BLaER1 treated with 17β-estradiol and CSF1 and Interleukin-3, amounts not matched to agents 10 nM and 100 nM (cell line): ENCODE measurements around the gene BTBD9.

Experiments used
- H3K27ac ChIP-seq, 11 experiments: shearing (Covaris generic); formaldehyde crosslinking; 2 replicates each; pipeline ENCODE4 v1.8.1; 2022
- H3K27me3 ChIP-seq, 11 experiments: shearing (Covaris generic); formaldehyde crosslinking; 2 replicates each; pipeline ENCODE4 v1.8.1; 2022
- H3K36me3 ChIP-seq, 11 experiments: shearing (Covaris generic); formaldehyde crosslinking; 2 replicates each; pipeline ENCODE4 v1.8.1; 2022
- H3K4me1 ChIP-seq, 10 experiments: shearing (Covaris generic); formaldehyde crosslinking; 2 replicates each; pipeline ENCODE4 v1.8.1; 2022
- H3K4me2 ChIP-seq, 11 experiments: shearing (Covaris generic); formaldehyde crosslinking; 2 replicates each; pipeline ENCODE4 v1.8.1; 2022
- H3K4me3 ChIP-seq, 10 experiments: shearing (Covaris generic); formaldehyde crosslinking; 2 replicates each; pipeline ENCODE4 v1.8.1; 2022
- H3K9ac ChIP-seq, 11 experiments: shearing (Covaris generic); formaldehyde crosslinking; 2 replicates each; pipeline ENCODE4 v1.8.1; 2022
- H3K9me3 ChIP-seq, 11 experiments: shearing (Covaris generic); formaldehyde crosslinking; replicated peaks in 1 of 11; 2 replicates each; pipeline ENCODE4 v1.8.1; 2022
- H4K20me1 ChIP-seq, 11 experiments: shearing (Covaris generic); formaldehyde crosslinking; 2 replicates each; pipeline ENCODE4 v1.8.1; 2022
- Cebpa-rat ChIP-seq, 11 experiments: shearing (Covaris generic); IDR thresholded peaks; 2 replicates each; pipeline ENCODE4 v1.8.1; 2022

BTBD9 gene

GRCh38 chr6:38566295-38567030 lies 73.3 kb downstream of the BTBD9 start:
- H3K4me1 ChIP-seq, result peaks cover 1 to 26% (median 20%) of the 10 kb centered on the region in 10 experiments; a peak in 17 of 20 replicates
- no peak overlapping the region for H3K4me3 ChIP-seq
- no peak overlapping the region for H3K4me2 ChIP-seq
- no peak for TF ChIP-seq Cebpa-rat (IDR thresholded peaks at IDR 0.05)
- 0 out of 22 replicates have a peak, but pooled peaks cover 0 to under 1% (median 0%) of the 10 kb centered on the region in 11 experiments for H4K20me1 ChIP-seq
- no peaks in the 10 kb centered on the region for H3K9me3 ChIP-seq
- no peak overlapping the region for H3K27ac ChIP-seq
- H3K9ac ChIP-seq, result no peak overlapping the region
- no peaks in the 10 kb centered on the region for H3K27me3 ChIP-seq
- H3K36me3 ChIP-seq, result peaks cover 0 to 6% (median 0%) of the 10 kb centered on the region in 11 experiments; a peak in 3 of 22 replicates

DNA sequence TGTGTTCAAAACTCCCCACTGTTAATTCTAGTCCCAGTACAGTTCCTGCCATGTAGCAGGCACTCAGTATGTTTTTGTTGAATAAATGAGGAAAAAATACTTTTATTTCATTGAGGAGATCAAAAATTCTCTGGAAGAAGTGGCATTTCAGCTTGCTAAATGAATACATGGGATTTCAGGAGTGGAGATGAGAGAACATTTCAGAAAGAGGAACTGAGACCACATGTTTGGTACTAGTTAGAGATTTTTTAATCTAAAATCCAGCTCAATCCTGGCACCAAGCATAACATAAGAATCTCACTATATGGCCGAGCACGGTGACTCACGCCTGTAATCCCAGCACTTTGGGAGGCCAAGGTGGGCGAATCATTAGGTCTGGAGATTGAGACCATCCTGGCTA lies 75.4 kb downstream of the BTBD9 start:
- Histone ChIP-seq H3K4me2 (peak overlapping the region in 6 of 11 experiments; percentile 20 to 63 (median 56); a peak in 9 of 22 replicates), H3K27ac (peak overlapping the region in 1 of 11 experiments; percentile 14; a peak in 1 of 22 replicates), H3K9me3 (no peaks in the 10 kb centered on the region), H3K4me1 (peaks cover 0 to 25% (median 18%) of the 10 kb centered on the region in 10 experiments; a peak in 14 of 20 replicates), H3K27me3 (no peaks in the 10 kb centered on the region), H3K36me3 (peaks cover 0 to 6% (median 0%) of the 10 kb centered on the region in 11 experiments; a peak in 3 of 22 replicates), H3K9ac (no peak overlapping the region), H3K4me3 (no peak overlapping the region), H4K20me1 (no peaks in the 10 kb centered on the region)
- TF ChIP-seq Cebpa-rat (IDR thresholded peaks at IDR 0.05), result no peak

GRCh38 chr6:38555606-38556005 lies 84.1 kb downstream of the BTBD9 start:
- TF ChIP-seq Cebpa-rat (IDR thresholded peaks at IDR 0.05), result no peak

GRCh38 chr6:38554700-38555413 lies 84.9 kb downstream of the BTBD9 start:
- Histone ChIP-seq H3K4me2 (no peak overlapping the region), H4K20me1 (no peaks in the 10 kb centered on the region), H3K9me3 (peaks cover 0 to 15% (median 6%) of the 10 kb centered on the region in 11 experiments; a peak in 15 of 22 replicates), H3K36me3 (peaks cover 0 to 5% (median 0%) of the 10 kb centered on the region in 11 experiments; a peak in 2 of 22 replicates), H3K4me1 (peaks cover 0 to 18% (median 8%) of the 10 kb centered on the region in 10 experiments; a peak in 15 of 20 replicates), H3K27ac (no peak overlapping the region), H3K27me3 (no peaks in the 10 kb centered on the region), H3K4me3 (no peak overlapping the region), H3K9ac (no peak overlapping the region)
- no peak for TF ChIP-seq Cebpa-rat (IDR thresholded peaks at IDR 0.05)

More at GRCh38 chr6:38555606-38556005, 84.1 kb downstream of the BTBD9 start:
- no peak overlapping the region for H3K27ac ChIP-seq
- no peak overlapping the region for H3K4me2 ChIP-seq
- H4K20me1 ChIP-seq, result no peaks in the 10 kb centered on the region
- peaks cover 0 to 18% (median 8%) of the 10 kb centered on the region in 10 experiments; a peak in 15 of 20 replicates for H3K4me1 ChIP-seq
- H3K36me3 ChIP-seq, result peaks cover 0 to 5% (median 0%) of the 10 kb centered on the region in 11 experiments; a peak in 2 of 22 replicates
- H3K9ac ChIP-seq, result no peak overlapping the region
- no peaks in the 10 kb centered on the region for H3K27me3 ChIP-seq
- no peak overlapping the region for H3K4me3 ChIP-seq
- H3K9me3 ChIP-seq, result peaks cover 0 to 15% (median 6%) of the 10 kb centered on the region in 11 experiments; a peak in 15 of 22 replicates

GRCh38 chr6:38554014-38554413 lies 85.7 kb downstream of the BTBD9 start:
- peaks cover 0 to 15% (median 6%) of the 10 kb centered on the region in 11 experiments; a peak in 15 of 22 replicates for H3K9me3 ChIP-seq
- H3K4me2 ChIP-seq, result no peak overlapping the region
- TF ChIP-seq Cebpa-rat (IDR thresholded peaks at IDR 0.05), result no peak
- no peak overlapping the region for H3K4me3 ChIP-seq
- no peaks in the 10 kb centered on the region for H3K27me3 ChIP-seq
- H4K20me1 ChIP-seq, result no peaks in the 10 kb centered on the region
- H3K27ac ChIP-seq, result no peak overlapping the region
- H3K9ac ChIP-seq, result no peak overlapping the region
- peaks cover 0 to 23% (median 8%) of the 10 kb centered on the region in 10 experiments; a peak in 15 of 20 replicates for H3K4me1 ChIP-seq
- H3K36me3 ChIP-seq, result peaks cover 0 to 5% (median 0%) of the 10 kb centered on the region in 11 experiments; a peak in 2 of 22 replicates

- Histone ChIP-seq H3K9ac (no peak overlapping the region), H3K9me3 (peaks cover 0 to 15% (median 6%) of the 10 kb centered on the region in 11 experiments; a peak in 15 of 22 replicates), H3K4me2 (peak overlapping the region in 8 of 11 experiments; percentile 16 to 57 (median 40); a peak in 11 of 22 replicates), H3K27me3 (no peaks in the 10 kb centered on the region), H3K36me3 (peaks cover 0 to 10% (median 0%) of the 10 kb centered on the region in 11 experiments; a peak in 5 of 22 replicates), H3K4me1 (peaks cover 0 to 23% (median 8%) of the 10 kb centered on the region in 10 experiments; a peak in 15 of 20 replicates), H3K27ac (no peak overlapping the region), H4K20me1 (no peaks in the 10 kb centered on the region), H3K4me3 (no peak overlapping the region)
- TF ChIP-seq Cebpa-rat (IDR thresholded peaks at IDR 0.05), result no peak
These were observed 87.6 kb downstream of the BTBD9 start for GRCh38 chr6:38552121-38552520.

DNA sequence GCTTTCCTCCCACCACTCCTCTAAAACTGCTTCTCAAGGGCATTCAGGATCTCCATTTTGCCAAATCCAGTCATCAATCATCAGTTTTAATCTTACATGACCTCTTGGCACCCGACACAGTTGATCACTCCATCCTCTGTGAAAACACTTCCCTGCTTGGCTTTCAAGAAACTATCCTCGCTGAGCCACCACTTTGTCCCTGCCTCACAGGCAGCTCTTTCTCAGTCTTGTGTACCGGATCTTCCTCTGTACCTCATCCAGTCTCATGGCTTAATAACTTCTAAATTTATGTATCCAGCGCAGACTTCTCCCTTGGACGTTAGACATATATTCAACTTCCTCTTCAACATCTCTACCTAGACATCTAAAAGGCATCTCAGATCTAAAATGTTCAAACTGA lies 89.9 kb downstream of the BTBD9 start:
- Histone ChIP-seq H3K4me3 (no peak overlapping the region), H3K4me1 (peaks cover 0 to 23% (median 8%) of the 10 kb centered on the region in 10 experiments; a peak in 15 of 20 replicates), H4K20me1 (no peaks in the 10 kb centered on the region), H3K9ac (no peak overlapping the region), H3K9me3 (peaks cover 0 to 15% (median 6%) of the 10 kb centered on the region in 11 experiments; a peak in 15 of 22 replicates), H3K27me3 (no peaks in the 10 kb centered on the region), H3K27ac (no peak overlapping the region), H3K36me3 (peaks cover 0 to 22% (median 0%) of the 10 kb centered on the region in 11 experiments; a peak in 6 of 22 replicates), H3K4me2 (peak overlapping the region in 1 of 11 experiments; percentile 25; a peak in 1 of 22 replicates)
- TF ChIP-seq Cebpa-rat (IDR thresholded peaks at IDR 0.05), result no peak

GRCh38 chr6:38549180-38549579 lies 90.5 kb downstream of the BTBD9 start:
- H3K36me3 ChIP-seq, result peaks cover 0 to 22% (median 0%) of the 10 kb centered on the region in 11 experiments; a peak in 6 of 22 replicates
- no peaks in the 10 kb centered on the region for H4K20me1 ChIP-seq
- TF ChIP-seq Cebpa-rat (IDR thresholded peaks at IDR 0.05), result no peak
- no peak overlapping the region for H3K4me3 ChIP-seq
- no peak overlapping the region for H3K27ac ChIP-seq
- no peak overlapping the region for H3K9ac ChIP-seq
- H3K27me3 ChIP-seq, result no peaks in the 10 kb centered on the region
- peaks cover 0 to 23% (median 8%) of the 10 kb centered on the region in 10 experiments; a peak in 15 of 20 replicates for H3K4me1 ChIP-seq
- no peak overlapping the region for H3K4me2 ChIP-seq
- H3K9me3 ChIP-seq, result peaks cover 0 to 15% (median 6%) of the 10 kb centered on the region in 11 experiments; a peak in 15 of 22 replicates
